GM19397 (cell line): ENCODE data around the gene ATPAF2.

ENCODE experiments used
- ATAC-seq: cut with Tn5 transposase; IDR thresholded peaks from one replicate; pipeline ENCODE4 v1.9.1; 2021; ENCODE audit warnings: mild to moderate bottlenecking, moderate library complexity; ENCODE audit not compliant: unreplicated experiment

Gene ATPAF2

GRCh38 chr17:18040261-18040858 lies 1.4 kb upstream of the ATPAF2 start:
- ATAC-seq: no peak

DNA sequence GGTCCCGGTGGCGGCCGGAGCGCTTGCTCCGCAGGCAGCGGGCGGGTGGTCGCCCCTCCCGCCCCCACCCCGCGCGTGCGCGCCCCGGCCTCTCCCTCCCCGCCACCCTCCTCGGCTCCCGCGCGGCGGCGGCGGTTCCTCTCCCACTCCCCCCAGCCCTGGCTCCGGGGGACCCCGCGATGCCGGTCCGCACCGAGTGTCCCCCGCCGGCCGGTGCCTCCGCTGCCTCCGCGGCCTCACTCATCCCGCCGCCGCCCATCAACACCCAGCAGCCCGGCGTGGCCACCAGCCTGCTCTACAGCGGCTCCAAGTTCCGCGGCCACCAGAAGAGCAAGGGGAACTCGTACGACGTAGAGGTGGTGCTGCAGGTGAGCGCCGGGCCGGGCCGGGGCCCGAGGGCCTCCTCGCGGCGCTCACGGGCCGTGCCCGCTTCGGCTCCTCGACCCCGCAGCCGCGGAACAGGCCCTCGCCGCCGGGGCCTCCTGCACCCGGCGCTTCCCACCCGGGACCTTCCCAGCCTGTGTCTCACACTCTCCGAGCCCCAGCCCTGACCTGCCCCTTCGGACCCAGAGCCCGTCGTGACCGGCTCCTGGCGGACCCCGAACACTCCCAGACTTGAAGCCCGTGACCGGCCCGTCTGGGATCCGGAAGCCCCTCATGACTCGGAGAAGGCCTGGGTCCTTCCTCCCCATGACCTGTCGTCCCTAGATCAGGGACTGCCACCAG lies 730 bp upstream of the ATPAF2 start:
- peak; percentile 35 for ATAC-seq

DNA sequence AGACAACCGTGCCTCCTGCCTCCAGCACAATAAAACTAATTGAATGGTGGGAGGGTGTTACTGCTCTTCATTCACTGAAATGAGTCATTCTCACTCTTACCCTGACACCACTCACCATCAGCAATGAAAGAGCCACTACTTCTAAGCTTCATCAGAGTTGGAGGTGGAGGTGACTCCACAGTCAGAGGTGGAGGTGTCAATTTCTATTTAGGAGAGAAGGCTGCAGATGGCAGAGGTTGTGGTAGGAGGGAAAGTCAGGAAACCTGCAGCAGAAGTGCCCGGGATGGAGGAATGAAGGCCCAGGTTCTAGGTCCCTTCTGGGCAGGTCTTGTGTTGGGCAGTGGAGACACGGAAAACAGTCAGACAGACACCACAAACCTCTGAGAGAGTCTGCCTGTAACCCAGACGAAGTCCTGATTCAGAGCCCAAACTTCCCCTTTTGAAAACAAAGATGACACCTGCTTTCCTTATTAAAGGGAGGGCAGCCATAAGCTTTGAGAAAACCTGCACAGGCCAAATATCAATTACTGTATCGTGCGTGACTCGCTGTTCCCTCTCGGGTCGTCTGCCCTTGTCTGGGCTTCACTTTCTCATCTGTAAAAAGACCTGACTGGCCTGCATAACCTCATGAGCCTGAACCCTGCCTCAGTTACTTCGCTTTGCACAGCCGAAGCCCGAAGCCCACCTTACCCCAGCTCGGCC lies 668 bp downstream of the ATPAF2 start:
- no peak for ATAC-seq

DNA sequence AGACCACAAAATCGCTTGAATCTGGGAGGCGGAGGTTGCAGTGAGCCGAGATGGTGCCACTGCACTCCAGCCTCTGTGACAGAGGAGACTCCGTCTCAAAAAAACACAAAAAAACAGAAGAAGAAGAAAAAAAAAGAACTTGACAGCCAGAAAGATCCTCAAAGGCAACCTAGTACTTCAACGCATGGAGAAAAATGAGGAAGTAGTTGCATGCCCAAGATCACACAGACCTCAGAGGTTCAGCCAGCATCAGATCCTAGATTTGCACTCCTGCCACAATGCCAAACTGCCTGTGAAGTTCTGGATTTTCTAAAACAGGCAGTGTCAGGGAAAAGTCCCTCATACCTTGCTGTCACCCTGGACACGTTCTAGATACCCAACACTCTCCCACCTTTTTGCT lies 1.5 kb downstream of the ATPAF2 start:
- no peak for ATAC-seq

- no peak for ATAC-seq
Observed at GRCh38 chr17:18035704-18036103, 3.3 kb downstream of the ATPAF2 start.

- ATAC-seq: peak; percentile 48
Observed at GRCh38 chr17:18033442-18034099, 5.4 kb downstream of the ATPAF2 start.

DNA sequence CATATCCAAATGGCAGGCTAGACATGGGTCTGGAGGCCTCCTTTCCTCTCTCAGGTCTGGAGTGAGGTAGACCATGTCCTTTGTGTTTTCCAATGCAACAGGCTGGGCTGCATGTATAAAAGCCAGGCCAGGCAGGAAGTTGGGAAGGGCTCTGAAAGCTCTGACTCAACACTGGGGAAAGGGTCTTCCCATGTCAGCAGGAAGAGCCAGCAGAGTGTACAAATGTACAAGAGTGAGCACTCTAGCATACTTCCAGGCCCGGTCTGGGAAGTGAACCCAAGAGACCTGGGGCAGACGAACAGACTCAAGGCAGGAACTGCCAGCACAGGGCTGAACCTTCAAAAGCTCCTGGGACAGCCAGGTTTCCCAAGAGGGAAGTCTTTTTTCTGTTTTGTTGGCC lies 7.0 kb downstream of the ATPAF2 start:
- no peak for ATAC-seq

- ATAC-seq: no peak
Observed at GRCh38 chr17:18028952-18029540, 9.9 kb downstream of the ATPAF2 start.

- ATAC-seq: no peak
Observed at GRCh38 chr17:18028114-18028951, 10.6 kb downstream of the ATPAF2 start.

- ATAC-seq: no peak
Observed at GRCh38 chr17:18027280-18027679, 11.7 kb downstream of the ATPAF2 start.

- ATAC-seq: no peak
Observed at GRCh38 chr17:18025945-18026776, 12.8 kb downstream of the ATPAF2 start.

- no peak for ATAC-seq
Observed at GRCh38 chr17:18025241-18025944, 13.6 kb downstream of the ATPAF2 start.

DNA sequence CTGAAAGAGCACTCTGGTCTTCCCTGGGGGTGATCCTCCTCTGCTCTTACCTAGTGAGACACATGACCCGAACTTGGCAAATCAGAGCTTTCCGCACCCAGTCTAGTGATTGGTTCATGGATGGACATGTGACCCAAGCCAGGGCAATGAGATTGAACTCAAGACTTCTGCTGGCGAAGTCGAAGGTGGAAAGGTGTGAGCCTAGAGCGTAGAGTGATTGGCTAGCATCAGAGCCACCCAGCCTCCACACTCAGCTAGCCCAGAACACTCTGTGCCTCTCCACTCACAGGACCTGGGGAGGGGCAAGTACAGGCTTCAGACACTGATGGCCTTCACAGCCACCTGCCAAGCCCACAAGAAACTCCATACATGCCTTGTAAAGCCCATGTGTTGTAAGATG lies 17.6 kb downstream of the ATPAF2 start:
- ATAC-seq: no peak

GRCh38 chr17:18020971-18021370 lies 18.0 kb downstream of the ATPAF2 start:
- no peak for ATAC-seq

DNA sequence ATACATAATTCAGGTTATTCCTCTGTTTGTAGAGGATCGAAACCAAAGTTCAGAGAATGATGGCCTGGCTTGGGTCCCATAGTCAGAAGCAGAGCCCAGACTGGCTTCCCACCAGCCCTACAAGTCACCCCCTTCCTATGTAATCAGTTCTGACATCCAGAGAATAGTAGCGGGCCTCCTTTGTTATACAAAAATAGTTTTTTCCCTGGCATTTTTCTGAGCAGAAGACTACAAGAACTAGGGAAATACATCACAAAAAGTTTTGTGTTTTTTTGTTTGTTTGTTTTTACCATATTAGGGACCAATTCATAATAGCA lies 19.2 kb downstream of the ATPAF2 start:
- ATAC-seq: no peak

GRCh38 chr17:18018411-18018921 lies 20.5 kb downstream of the ATPAF2 start:
- no peak for ATAC-seq

- no peak for ATAC-seq
Observed at GRCh38 chr17:18017958-18018357, 21.0 kb downstream of the ATPAF2 start.

DNA sequence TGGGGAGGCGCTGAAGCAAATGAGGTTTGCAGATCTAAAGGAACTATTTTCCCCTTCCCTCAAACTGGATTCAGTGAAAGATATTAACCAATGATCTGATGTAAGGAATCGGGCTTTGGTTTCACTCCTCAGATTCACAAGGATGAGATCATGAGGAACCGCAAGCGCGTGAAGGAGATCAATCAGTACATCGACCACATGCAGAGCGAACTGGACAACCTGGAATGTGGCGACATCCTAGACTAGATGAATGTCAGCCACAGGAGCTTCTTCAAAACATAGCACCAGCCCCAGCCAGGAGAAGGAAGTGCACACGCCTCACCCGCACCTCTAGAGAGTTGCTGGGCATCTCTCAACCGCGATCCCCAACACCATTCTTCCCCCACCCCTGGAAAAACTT lies 22.5 kb downstream of the ATPAF2 start:
- no peak for ATAC-seq

- no peak for ATAC-seq
Observed at GRCh38 chr17:18015593-18015992, 23.4 kb downstream of the ATPAF2 start.
